IPS-NIHi7 (cell line): ENCODE data around the gene TSHZ3.

Source experiments
- DNase-seq: peaks from one replicate; pipeline ENCODE4 v3.0.0; 2012; ENCODE audit warnings: mixed read lengths; ENCODE audit errors: extremely low spot score

The TSHZ3 gene

GRCh38 chr19:31335716-31336115 lies 13.5 kb downstream of the TSHZ3 start:
- no peak for DNase-seq

- no peak for DNase-seq
These were observed 14.2 kb downstream of the TSHZ3 start for GRCh38 chr19:31334849-31335624.

DNA sequence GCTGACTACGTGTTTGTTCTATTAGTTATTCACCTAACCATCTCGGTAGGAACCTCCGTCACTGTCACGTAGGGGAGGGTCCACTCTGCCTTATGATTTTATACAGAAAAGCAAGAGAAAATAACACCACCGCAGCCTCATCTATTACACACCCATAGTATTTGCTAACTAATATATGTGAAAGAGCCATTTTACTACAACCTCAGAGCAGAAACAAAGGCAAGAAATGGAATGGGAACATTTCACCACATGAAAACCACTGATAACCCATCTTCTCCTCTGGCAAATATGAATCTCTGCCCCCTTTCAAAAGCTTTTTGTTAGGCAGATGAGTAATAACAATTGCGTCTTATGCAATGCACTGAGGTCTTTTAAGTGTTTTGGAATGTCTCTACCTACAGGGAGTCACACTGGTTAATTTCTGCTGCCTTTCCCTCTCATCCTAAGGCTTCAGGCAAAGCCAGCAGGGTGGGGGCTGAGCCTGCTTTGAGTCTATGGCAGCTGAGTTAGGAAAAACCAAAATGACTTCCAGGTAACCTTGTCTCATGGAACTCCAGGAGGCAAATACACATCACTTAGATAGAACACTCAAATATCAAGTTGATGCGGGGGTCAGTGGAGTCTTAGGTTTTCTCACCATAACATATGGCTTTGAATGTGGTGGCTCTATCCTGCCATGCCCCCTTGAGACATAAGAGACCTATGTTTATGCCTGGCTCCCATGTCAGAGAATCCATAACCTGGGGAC lies 15.0 kb downstream of the TSHZ3 start:
- DNase-seq: no peak

GRCh38 chr19:31332096-31332495 lies 17.1 kb downstream of the TSHZ3 start:
- DNase-seq: no peak

GRCh38 chr19:31331536-31331935 lies 17.7 kb downstream of the TSHZ3 start:
- no peak for DNase-seq

- no peak for DNase-seq
These were observed 18.5 kb downstream of the TSHZ3 start for GRCh38 chr19:31330761-31331160.

GRCh38 chr19:31330237-31330636 lies 19.0 kb downstream of the TSHZ3 start:
- no peak for DNase-seq

- DNase-seq: no peak
These were observed 19.4 kb downstream of the TSHZ3 start for GRCh38 chr19:31329819-31330218.

- no peak for DNase-seq
These were observed 21.0 kb downstream of the TSHZ3 start for GRCh38 chr19:31328238-31328637.

DNA sequence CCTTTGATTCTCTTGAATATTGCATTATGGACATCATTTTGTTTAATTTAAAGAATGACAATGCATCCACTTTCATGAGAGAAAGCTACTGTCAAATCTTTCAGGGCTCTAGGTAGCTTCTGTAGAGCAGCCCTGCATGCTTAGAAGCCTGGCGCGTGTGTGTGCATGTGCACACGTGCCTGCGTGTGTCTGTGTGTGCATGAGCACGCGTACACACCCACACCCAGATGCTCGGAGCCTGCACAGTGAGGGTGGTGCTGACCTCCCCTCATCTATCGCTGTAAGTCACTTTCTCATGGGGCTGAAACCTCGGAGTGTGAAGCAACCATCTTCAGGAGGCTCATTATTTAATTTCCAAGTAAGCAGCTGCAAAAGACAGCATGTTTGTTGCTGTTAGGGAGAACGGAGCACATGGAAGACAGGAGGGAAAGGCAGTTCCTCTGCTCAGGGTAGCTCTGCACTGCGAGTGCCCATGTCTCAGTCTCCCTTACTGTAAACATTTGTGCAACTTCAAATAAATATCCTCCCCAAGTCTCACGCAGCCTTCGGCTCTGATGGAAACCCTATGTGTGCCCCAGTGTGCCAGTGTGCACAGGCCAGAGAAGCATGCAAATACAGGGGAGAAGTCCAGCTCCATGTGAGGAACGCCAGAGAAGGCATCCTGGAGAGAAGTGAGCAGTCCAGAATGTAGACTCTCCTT lies 22.8 kb downstream of the TSHZ3 start:
- no peak for DNase-seq

DNA sequence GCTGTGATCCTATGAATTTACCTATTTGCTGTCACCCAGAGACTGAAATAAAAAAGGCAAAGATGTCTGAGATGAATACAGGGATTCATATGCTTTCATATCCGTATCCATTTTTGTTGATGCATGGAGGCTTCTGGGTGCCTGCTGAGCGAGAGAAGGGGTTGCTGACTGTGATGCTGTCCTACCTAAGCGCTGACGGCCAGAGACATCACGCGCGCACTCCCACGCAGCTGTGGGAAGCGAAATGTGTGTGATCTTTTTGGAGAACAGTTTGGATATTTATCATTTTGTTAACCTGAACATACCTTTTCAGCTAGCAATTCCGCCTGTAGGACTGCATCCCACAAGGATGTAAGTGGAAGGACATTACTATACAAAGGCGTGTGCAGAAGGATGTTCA lies 23.9 kb downstream of the TSHZ3 start:
- no peak for DNase-seq

DNA sequence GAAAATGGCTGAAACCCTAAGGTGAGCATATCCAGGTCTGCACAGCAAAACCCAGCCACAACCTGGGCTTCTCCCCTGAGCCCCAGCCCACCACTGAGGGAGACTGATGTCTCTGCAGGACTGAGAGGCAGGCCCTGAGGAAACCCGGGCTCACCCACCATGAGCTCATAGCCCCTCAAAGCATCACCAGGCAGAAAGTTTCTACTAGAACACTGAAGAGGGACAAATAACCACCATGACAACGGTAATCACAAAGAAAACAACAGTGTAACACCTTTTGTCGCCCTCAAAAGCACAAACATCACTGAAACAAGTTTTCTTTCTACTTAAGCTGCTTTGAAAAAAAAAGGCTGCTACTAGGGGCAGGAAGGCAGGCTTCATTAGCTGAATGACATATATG lies 29.8 kb downstream of the TSHZ3 start:
- DNase-seq: no peak

GRCh38 chr19:31318790-31319425 lies 30.3 kb downstream of the TSHZ3 start:
- no peak for DNase-seq

GRCh38 chr19:31317570-31317969 lies 31.7 kb downstream of the TSHZ3 start:
- no peak for DNase-seq

DNA sequence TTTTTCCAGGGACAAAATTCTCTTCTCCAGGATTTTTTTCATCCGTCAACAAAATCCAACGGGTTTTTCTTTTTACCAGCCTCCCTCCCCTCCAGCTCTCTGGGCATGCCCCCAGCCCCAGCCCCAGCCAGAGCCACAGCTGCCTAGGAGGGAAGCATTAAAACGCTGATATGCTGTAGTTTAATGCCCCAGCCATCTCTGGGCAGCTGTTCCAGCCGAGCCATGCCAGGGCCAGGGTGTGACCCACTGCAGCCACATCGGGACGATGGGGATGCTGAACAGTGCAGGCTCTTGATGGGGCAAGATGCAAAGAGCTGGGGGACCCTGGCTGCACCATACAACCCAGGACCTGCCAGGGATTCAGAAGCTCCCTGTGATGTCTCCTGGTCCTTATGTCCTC lies 32.1 kb downstream of the TSHZ3 start:
- no peak for DNase-seq

DNA sequence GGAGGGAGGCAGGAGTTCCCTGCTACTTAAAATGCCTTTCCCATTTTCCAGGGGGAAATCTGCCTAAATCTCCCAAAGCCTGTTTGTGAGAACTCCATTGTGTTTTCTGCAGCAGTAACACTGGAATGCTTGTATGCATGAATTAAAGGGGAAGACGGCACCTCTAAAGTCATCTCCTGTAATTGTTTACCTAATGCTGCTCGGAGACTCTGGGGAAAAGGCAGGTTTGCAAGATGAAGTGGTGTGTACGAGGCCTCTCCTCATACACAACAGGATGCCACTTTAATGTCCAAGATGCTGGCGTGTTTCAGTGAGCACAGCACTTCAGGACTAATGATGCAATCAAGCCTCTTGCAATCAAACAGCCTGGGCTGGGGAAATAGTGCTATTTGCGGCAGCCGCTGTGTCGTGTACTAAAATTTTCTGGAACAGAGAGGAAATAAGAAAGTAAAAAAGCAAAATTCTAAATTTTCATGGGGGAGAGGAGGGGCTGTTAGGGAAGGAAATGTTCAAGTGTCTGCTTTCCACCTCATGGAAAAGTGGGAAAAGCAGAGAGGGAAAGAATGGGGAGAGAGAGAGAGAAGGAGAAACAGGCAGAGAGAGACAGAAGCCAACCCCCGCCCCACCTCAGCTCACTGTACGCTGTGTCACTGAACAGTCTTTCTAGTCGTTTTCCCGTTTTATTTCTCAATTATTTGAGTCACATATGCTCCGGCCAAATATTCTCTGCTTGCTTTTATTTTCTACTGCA lies 32.9 kb downstream of the TSHZ3 start:
- no peak for DNase-seq

- DNase-seq: no peak
These were observed 33.6 kb downstream of the TSHZ3 start for GRCh38 chr19:31315652-31316051.

DNA sequence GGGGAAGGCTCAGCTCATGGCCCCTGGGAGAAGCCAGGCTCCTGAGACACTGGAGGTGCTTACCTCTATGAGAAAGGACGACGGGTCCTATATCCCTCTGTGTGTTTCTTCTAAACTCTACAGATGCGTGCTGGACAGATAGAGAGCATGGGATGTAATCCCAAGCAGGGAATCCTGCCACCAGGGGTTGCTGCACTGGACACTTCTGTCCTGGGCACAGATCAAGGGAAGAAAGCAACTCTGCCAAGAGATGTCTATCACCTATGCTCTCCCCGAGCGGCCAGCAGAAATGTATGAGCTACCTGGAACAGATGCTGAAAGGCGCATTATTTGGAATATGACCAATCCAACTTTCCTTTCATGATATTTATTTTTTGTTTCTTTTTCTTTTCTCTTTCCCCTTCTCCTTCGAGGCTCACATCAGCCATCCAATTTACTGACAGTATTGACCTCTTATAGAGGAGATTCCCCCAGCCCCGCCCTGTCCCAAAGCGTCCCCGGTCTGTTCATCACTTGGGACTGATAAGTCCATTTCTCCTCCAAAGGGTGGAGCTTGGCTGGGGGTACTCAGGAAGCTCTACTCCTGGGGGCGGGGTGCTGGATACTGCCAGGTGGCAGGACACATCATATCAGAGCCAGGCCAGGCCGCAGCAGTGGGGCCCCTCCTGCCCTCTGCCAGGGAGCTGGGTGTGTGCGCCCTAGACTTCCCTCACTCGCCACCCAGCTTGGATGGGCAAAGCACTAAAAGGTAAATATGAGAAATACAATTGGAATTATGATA lies 34.2 kb downstream of the TSHZ3 start:
- DNase-seq: no peak

DNA sequence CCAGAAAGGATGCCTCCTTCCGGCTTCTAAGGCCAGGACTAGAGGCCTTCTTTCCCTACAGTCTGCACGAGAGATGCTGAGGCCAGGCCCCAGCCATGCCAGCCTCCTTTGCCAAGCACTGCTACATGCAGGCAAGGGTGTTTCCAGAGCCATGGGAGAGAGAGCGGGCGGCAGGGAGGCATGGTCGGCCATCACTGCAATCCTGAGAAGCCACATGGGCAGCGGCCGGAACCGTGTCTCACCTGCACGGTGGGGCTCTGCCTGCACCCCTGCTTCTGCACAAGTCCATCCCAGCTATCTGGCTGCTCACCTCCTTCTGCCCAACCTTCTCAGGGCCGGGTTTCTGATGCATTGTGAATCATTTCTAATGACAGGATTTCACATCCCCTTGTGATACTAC lies 35.1 kb downstream of the TSHZ3 start:
- DNase-seq: no peak

DNA sequence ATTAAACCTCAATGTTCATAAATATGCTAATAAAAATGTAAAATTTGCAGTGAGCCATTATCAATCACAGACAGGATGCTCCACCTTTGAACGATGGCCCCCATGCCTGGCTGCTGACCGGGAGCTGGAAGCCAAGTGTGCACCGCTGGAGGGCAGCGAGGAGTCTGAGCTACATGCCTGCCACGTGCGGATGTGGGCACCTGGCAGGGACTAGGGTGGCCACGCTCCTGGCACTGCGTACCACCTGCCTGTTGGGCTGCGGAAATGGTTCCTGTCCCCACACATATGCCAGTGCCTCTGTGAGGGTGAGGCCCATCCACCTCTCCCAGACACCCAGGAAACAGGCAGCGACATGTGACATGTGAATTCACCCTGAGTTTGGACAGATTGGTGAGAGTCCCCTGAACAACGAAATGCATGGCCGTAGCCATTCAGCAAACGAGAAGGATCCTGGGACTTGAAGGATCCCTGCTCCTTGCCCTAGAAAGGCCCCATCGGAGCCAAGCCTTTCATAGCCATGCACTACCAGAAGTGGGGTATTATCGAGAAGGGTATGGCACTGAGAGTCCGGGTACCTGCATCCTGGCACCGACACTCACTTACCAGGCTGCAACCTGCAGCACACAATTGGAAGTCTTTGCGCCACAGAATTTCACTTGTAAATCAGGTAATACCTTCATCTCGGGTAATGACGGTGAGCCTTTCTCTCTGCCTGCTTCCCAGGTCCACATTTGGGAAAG lies 35.8 kb downstream of the TSHZ3 start:
- DNase-seq: no peak
